Activated T-helper 1 cell treated with Interleukin-2 at 50 U/mL for 16 hours (primary cell): ENCODE results near the gene MARCHF3.
"Not testable (repeated sequence)": the region's sequence is repeated elsewhere in the genome, so short reads cannot be mapped to it uniquely, and the experiment has no call there.

Experiments used
- DNase-seq: peaks from one replicate; pipeline ENCODE4 v3.0.0-alpha.2; 2020; ENCODE audit warnings: low read depth

MARCHF3 gene

GRCh38 chr5:126847456-126847820, 182.9 kb downstream of the MARCHF3 start:
- no peak for DNase-seq

GRCh38 chr5:126846744-126847455, 183.5 kb downstream of the MARCHF3 start:
- no peak for DNase-seq

GRCh38 chr5:126846344-126846743, 184.0 kb downstream of the MARCHF3 start:
- no peak for DNase-seq

- peak; percentile 58 for DNase-seq
Measured at GRCh38 chr5:126845470-126846070, 184.8 kb downstream of the MARCHF3 start.

- DNase-seq, result not testable (repeated sequence)
Measured at GRCh38 chr5:126843375-126843774, 187.0 kb downstream of the MARCHF3 start.

- not testable (repeated sequence) for DNase-seq
Measured at GRCh38 chr5:126839407-126839806, 191.0 kb downstream of the MARCHF3 start.

- no peak for DNase-seq
Measured at GRCh38 chr5:126837906-126838539, 192.3 kb downstream of the MARCHF3 start.

GRCh38 chr5:126837242-126837641, 193.1 kb downstream of the MARCHF3 start:
- no peak for DNase-seq

- no peak for DNase-seq
Measured at GRCh38 chr5:126836778-126837177, 193.6 kb downstream of the MARCHF3 start.

GRCh38 chr5:126831156-126831555, 199.2 kb downstream of the MARCHF3 start:
- no peak for DNase-seq

- no peak for DNase-seq
Measured at GRCh38 chr5:126830061-126830460, 200.3 kb downstream of the MARCHF3 start.

- DNase-seq, result no peak
Measured at GRCh38 chr5:126829098-126829497, 201.3 kb downstream of the MARCHF3 start.

- no peak for DNase-seq
Measured at GRCh38 chr5:126826619-126827215, 203.6 kb downstream of the MARCHF3 start.

GRCh38 chr5:126819253-126819652, 211.1 kb downstream of the MARCHF3 start:
- DNase-seq, result no peak

GRCh38 chr5:126818736-126819135, 211.6 kb downstream of the MARCHF3 start:
- no peak for DNase-seq
